Esophagus squamous epithelium (tissue), 5 donors: Measurements from ENCODE around the gene FAM78A. TPM values are rescaled to one million over a fixed set of nuclear protein-coding genes. Genes with fewer than 3 reads are reported as not detected.

Source experiments
- DNase-seq: peaks from one replicate; lab custom pipeline; 2025; lab: John Stamatoyannopoulos, UW
- H3K27ac ChIP-seq, 4 donors: fragments of 200-600 bp; sonication (generic); one replicate each; pipeline ENCODE4 v1.5.1; 2016 to 2019; ENCODE audit warnings: mild to moderate bottlenecking in 1 of 4
- H3K27me3 ChIP-seq, 4 donors: fragments of 200-600 bp; sonication (generic); 1 replicate in 3 of 4; 2 replicates in 1 of 4; pipeline versions ENCODE4 v1.5.1 to v1.6.0; 2017 to 2021; ENCODE audit warnings: antibody characterized with exemption in 1 of 4
- H3K36me3 ChIP-seq, 3 donors: fragments of 200-600 bp; sonication (generic); one replicate each; pipeline ENCODE4 v1.5.1; 2016 to 2019
- H3K4me1 ChIP-seq, 3 donors: fragments of 200-600 bp; sonication (generic); one replicate each; pipeline ENCODE4 v1.5.1; 2017 to 2019
- H3K4me3 ChIP-seq, 4 donors: fragments of 200-600 bp; sonication (generic); 1 replicate in 3 of 4; 2 replicates in 1 of 4; pipeline ENCODE4 v1.5.1; 2016 to 2019; ENCODE audit warnings: mild to moderate bottlenecking in 2 of 4, moderate library complexity in 1 of 4
- H3K9me3 ChIP-seq, 3 donors: fragments of 200-600 bp; sonication (generic); one replicate each; pipeline ENCODE4 v1.5.1; 2016 to 2019
- CTCF ChIP-seq, 6 experiments: fragments of 450-650 bp in 4 of 6; fragments of 200-600 bp in 2 of 6; sonication (generic) in 2 of 6; IDR thresholded peaks; one replicate each; pipeline ENCODE4 v1.5.1; 2016 to 2019; ENCODE audit warnings: antibody characterized with exemption in 6 of 6, mild to moderate bottlenecking in 4 of 6, moderate library complexity in 4 of 6
- POLR2A ChIP-seq, 4 donors: fragments of 450-650 bp; IDR thresholded peaks; one replicate each; pipeline ENCODE4 v1.6.1; 2017; ENCODE audit warnings: antibody characterized with exemption in 4 of 4, mild to moderate bottlenecking in 4 of 4, moderate library complexity in 3 of 4
- WGBS, 2 donors: methylation state at CpG; one replicate each; pipeline ENCODE4 v1.1.5; 2018; 5-methylcytosine and 5-hydroxymethylcytosine counted together
- intact Hi-C: fragments of 100-400 bp; cut with DNase I; formaldehyde crosslinking; loops from one replicate; pipeline ENCODE4 v1.15.0; 2022
- total RNA-seq, 4 donors: library from RNA; depleted of rRNA; stranded (reverse); fragments of >200 nt; gene quantifications; one replicate each; pipeline ENCODE4 v1.1.0, GENCODE V29; 2016
- donor health status: DM: yes; HTN: yes; CAD: no.

Gene FAM78A
- total RNA-seq, 4 donors from 2014 or later: 0.61 to 2.9 (median 2.0) TPM

GRCh38 chr9:131287359-131287758, 11.0 kb upstream of the FAM78A start:
- Histone ChIP-seq H3K9me3 (no peaks in the 10 kb centered on the region), H3K36me3 (no peaks in the 10 kb centered on the region), H3K27me3 (peaks cover 0 to 12% (median 0%) of the 10 kb centered on the region in 4 donors), H3K27ac (no peak overlapping the region), H3K4me3 (no peak overlapping the region), H3K4me1 (peaks cover 7 to 28% (median 14%) of the 10 kb centered on the region in 3 donors)
- no peak for TF ChIP-seq POLR2A (IDR thresholded peaks at IDR 0.05)
- no peak for TF ChIP-seq CTCF (IDR thresholded peaks at IDR 0.05)
- intact Hi-C loops: no loop called here
- no peak for DNase-seq
- 69 to 100% methylated on average over 1 to 2 of the region's 6 CpGs for WGBS, 2 donors

- WGBS, 2 donors: 85 to 86% methylated on average over 6 of the region's 6 CpGs
- TF ChIP-seq POLR2A (IDR thresholded peaks at IDR 0.05): no peak
- no peak for TF ChIP-seq CTCF (IDR thresholded peaks at IDR 0.05)
- Histone ChIP-seq H3K27ac (no peak overlapping the region), H3K36me3 (no peaks in the 10 kb centered on the region), H3K9me3 (no peaks in the 10 kb centered on the region), H3K4me1 (peaks cover 6 to 16% (median 8%) of the 10 kb centered on the region in 3 donors), H3K4me3 (no peak overlapping the region), H3K27me3 (peaks cover 0 to 37% (median 0%) of the 10 kb centered on the region in 4 donors)
- no peak for DNase-seq
- intact Hi-C loops: no loop called here
These were observed 8.5 kb upstream of the FAM78A start for GRCh38 chr9:131284856-131285255.

GRCh38 chr9:131282688-131283422, 6.5 kb upstream of the FAM78A start:
- Histone ChIP-seq H3K4me1 (peaks cover 6 to 18% (median 8%) of the 10 kb centered on the region in 3 donors), H3K4me3 (peak overlapping the region in 2 of 4 donors; percentile 34 to 48), H3K9me3 (no peaks in the 10 kb centered on the region), H3K36me3 (no peaks in the 10 kb centered on the region), H3K27me3 (peaks cover 0 to 53% (median 0%) of the 10 kb centered on the region in 4 donors), H3K27ac (no peak overlapping the region)
- intact Hi-C loops: no loop called here
- WGBS, 2 donors: 23% methylated on average over 7 of the region's 61 CpGs; no CpG with 5 or more reads in 1 of the 2 donors
- TF ChIP-seq CTCF (IDR thresholded peaks at IDR 0.05) (no peak), POLR2A (IDR thresholded peaks at IDR 0.05) (no peak)
- DNase-seq: no peak

GRCh38 chr9:131282175-131282574, 5.9 kb upstream of the FAM78A start:
- peaks cover 0 to 57% (median 0%) of the 10 kb centered on the region in 4 donors for H3K27me3 ChIP-seq
- no peak overlapping the region for H3K4me3 ChIP-seq
- peaks cover 6 to 23% (median 10%) of the 10 kb centered on the region in 3 donors for H3K4me1 ChIP-seq
- no peak overlapping the region for H3K27ac ChIP-seq
- 60 to 74% methylated on average over 4 of the region's 4 CpGs for WGBS, 2 donors
- intact Hi-C loops: no loop called here
- TF ChIP-seq POLR2A (IDR thresholded peaks at IDR 0.05) (no peak), CTCF (IDR thresholded peaks at IDR 0.05) (no peak)
- H3K36me3 ChIP-seq: no peaks in the 10 kb centered on the region
- DNase-seq: no peak
- H3K9me3 ChIP-seq: no peaks in the 10 kb centered on the region
